Measurements from ENCODE around the gene SBK2. TPM values are rescaled to one million over a fixed set of nuclear protein-coding genes. Genes with fewer than 3 reads are reported as not detected.

SBK2 gene
- total RNA-seq, 1 donor from 2014 or later = 4.2 TPM

DNA sequence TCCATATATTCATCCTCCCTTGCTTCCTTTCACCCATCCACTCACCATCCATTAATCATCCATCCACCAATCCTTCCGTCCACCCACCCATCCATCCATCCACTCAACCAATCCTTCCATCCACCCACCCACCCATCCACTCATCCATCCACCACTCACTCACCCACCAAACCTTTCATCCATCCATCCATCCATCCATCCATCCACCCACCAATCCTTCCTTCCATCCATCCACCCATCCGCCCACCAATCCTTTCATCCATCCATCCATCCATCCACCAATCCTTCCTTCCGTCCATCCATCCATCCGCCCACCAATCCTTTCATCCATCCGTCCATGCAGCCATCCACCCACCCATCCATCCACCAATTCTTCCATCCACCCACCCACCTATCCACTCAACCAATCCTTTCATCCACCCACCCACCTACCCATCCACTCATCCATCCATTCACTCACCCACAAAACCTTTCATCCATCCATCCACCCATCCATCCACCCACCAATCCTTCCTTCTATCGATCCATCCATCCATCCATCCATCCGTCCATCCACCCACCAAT is 5.4 kb upstream of the SBK2 start:
- Histone ChIP-seq H3K79me2 (ENCODE audit: insufficient read depth, low read length) (no peaks in the 10 kb centered on the region), H3K9ac (ENCODE audit: low read length) (no peak overlapping the region), H3K9me3 (ENCODE audit: insufficient read depth, low read depth, low read length) (no peaks in the 10 kb centered on the region), H3K27ac (ENCODE audit: low read depth, low read length) (no peak overlapping the region), H3K4me3 (ENCODE audit: insufficient read depth, low read depth, low read length) (no peak overlapping the region), H3K4me1 (ENCODE audit: insufficient read depth, low read length) (peaks cover 9% of the 10 kb centered on the region), H3K4me2 (ENCODE audit: low read length) (no peak overlapping the region), H2AFZ (ENCODE audit: low read depth, low read length) (no peak overlapping the region), H3K36me3 (ENCODE audit: insufficient read depth, low read length) (no peaks in the 10 kb centered on the region), H3K27me3 (ENCODE audit: insufficient read depth, low read length) (no peaks in the 10 kb centered on the region), H4K20me1 (ENCODE audit: insufficient read depth, low read length) (no peaks in the 10 kb centered on the region)
- H3K9me3 Mint-ChIP-seq (ENCODE audit: unreplicated experiment) = peaks cover 2% of the 10 kb centered on the region
- peaks cover 10% of the 10 kb centered on the region for H3K4me1 Mint-ChIP-seq (ENCODE audit: low read depth, unreplicated experiment)
- H3K27me3 Mint-ChIP-seq (ENCODE audit: low read depth, unreplicated experiment) = peaks cover 8% of the 10 kb centered on the region
- FAIRE-seq (no peak), DNase-seq (ENCODE audit: low read depth) (no peak)
- H3K27ac Mint-ChIP-seq (ENCODE audit: unreplicated experiment) = no peak overlapping the region
- TF ChIP-seq, protein P1, sequence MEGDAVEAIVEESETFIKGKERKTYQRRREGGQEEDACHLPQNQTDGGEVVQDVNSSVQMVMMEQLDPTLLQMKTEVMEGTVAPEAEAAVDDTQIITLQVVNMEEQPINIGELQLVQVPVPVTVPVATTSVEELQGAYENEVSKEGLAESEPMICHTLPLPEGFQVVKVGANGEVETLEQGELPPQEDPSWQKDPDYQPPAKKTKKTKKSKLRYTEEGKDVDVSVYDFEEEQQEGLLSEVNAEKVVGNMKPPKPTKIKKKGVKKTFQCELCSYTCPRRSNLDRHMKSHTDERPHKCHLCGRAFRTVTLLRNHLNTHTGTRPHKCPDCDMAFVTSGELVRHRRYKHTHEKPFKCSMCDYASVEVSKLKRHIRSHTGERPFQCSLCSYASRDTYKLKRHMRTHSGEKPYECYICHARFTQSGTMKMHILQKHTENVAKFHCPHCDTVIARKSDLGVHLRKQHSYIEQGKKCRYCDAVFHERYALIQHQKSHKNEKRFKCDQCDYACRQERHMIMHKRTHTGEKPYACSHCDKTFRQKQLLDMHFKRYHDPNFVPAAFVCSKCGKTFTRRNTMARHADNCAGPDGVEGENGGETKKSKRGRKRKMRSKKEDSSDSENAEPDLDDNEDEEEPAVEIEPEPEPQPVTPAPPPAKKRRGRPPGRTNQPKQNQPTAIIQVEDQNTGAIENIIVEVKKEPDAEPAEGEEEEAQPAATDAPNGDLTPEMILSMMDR (IDR thresholded peaks at IDR 0.05; ENCODE audit: insufficient read depth, low read depth, low read length) = no peak
- TF ChIP-seq EZH2 (IDR thresholded peaks at IDR 0.05; ENCODE audit: insufficient read depth, low read length) = no peak
- peaks cover 2% of the 10 kb centered on the region for H3K36me3 Mint-ChIP-seq (ENCODE audit: low read depth, unreplicated experiment)
- no peak overlapping the region for H3K4me3 Mint-ChIP-seq (ENCODE audit: unreplicated experiment)

- Mint-ChIP-seq H3K4me1 (ENCODE audit: low read depth, unreplicated experiment) (peaks cover 10% of the 10 kb centered on the region), H3K36me3 (ENCODE audit: low read depth, unreplicated experiment) (peaks cover 2% of the 10 kb centered on the region), H3K27ac (ENCODE audit: unreplicated experiment) (no peak overlapping the region), H3K9me3 (ENCODE audit: unreplicated experiment) (peaks cover 2% of the 10 kb centered on the region), H3K27me3 (ENCODE audit: low read depth, unreplicated experiment) (peaks cover 8% of the 10 kb centered on the region), H3K4me3 (ENCODE audit: unreplicated experiment) (no peak overlapping the region)
- Histone ChIP-seq H3K4me3 (ENCODE audit: insufficient read depth, low read depth, low read length) (no peak overlapping the region), H3K27ac (ENCODE audit: low read depth, low read length) (no peak overlapping the region), H3K9me3 (ENCODE audit: insufficient read depth, low read depth, low read length) (no peaks in the 10 kb centered on the region), H3K4me2 (ENCODE audit: low read length) (no peak overlapping the region), H3K36me3 (ENCODE audit: insufficient read depth, low read length) (no peaks in the 10 kb centered on the region), H3K27me3 (ENCODE audit: insufficient read depth, low read length) (no peaks in the 10 kb centered on the region), H3K79me2 (ENCODE audit: insufficient read depth, low read length) (no peaks in the 10 kb centered on the region), H4K20me1 (ENCODE audit: insufficient read depth, low read length) (no peaks in the 10 kb centered on the region), H3K9ac (ENCODE audit: low read length) (no peak overlapping the region), H2AFZ (ENCODE audit: low read depth, low read length) (no peak overlapping the region), H3K4me1 (ENCODE audit: insufficient read depth, low read length) (no peaks in the 10 kb centered on the region)
- TF ChIP-seq, protein P1 (IDR thresholded peaks at IDR 0.05; ENCODE audit: insufficient read depth, low read depth, low read length) = no peak
- no peak for TF ChIP-seq EZH2 (IDR thresholded peaks at IDR 0.05; ENCODE audit: insufficient read depth, low read length)
- no peak for DNase-seq (ENCODE audit: low read depth)
- no peak for FAIRE-seq
Measured at GRCh38 chr19:55541091-55541490, 4.2 kb upstream of the SBK2 start.

- H3K36me3 Mint-ChIP-seq (ENCODE audit: low read depth, unreplicated experiment) = peaks cover 1% of the 10 kb centered on the region
- H3K36me3 ChIP-seq (ENCODE audit: insufficient read depth, low read length) = no peaks in the 10 kb centered on the region
- no peaks in the 10 kb centered on the region for H3K9me3 ChIP-seq (ENCODE audit: insufficient read depth, low read depth, low read length)
- no peak overlapping the region for H3K4me2 ChIP-seq (ENCODE audit: low read length)
- no peaks in the 10 kb centered on the region for H3K79me2 ChIP-seq (ENCODE audit: insufficient read depth, low read length)
- no peak overlapping the region for H2AFZ ChIP-seq (ENCODE audit: low read depth, low read length)
- H3K27ac Mint-ChIP-seq (ENCODE audit: unreplicated experiment) = no peak overlapping the region
- no peak for FAIRE-seq
- H3K4me3 ChIP-seq (ENCODE audit: insufficient read depth, low read depth, low read length) = no peak overlapping the region
- no peaks in the 10 kb centered on the region for H4K20me1 ChIP-seq (ENCODE audit: insufficient read depth, low read length)
- H3K27me3 ChIP-seq (ENCODE audit: insufficient read depth, low read length) = no peaks in the 10 kb centered on the region
- DNase-seq (ENCODE audit: low read depth) = no peak
- TF ChIP-seq EZH2 (IDR thresholded peaks at IDR 0.05; ENCODE audit: insufficient read depth, low read length) = no peak
- TF ChIP-seq, protein P1 (IDR thresholded peaks at IDR 0.05; ENCODE audit: insufficient read depth, low read depth, low read length) = no peak
- no peak overlapping the region for H3K4me3 Mint-ChIP-seq (ENCODE audit: unreplicated experiment)
- no peak overlapping the region for H3K27ac ChIP-seq (ENCODE audit: low read depth, low read length)
- H3K4me1 ChIP-seq (ENCODE audit: insufficient read depth, low read length) = no peaks in the 10 kb centered on the region
- H3K4me1 Mint-ChIP-seq (ENCODE audit: low read depth, unreplicated experiment) = peaks cover 6% of the 10 kb centered on the region
- peaks cover 8% of the 10 kb centered on the region for H3K27me3 Mint-ChIP-seq (ENCODE audit: low read depth, unreplicated experiment)
- H3K9me3 Mint-ChIP-seq (ENCODE audit: unreplicated experiment) = peaks cover 2% of the 10 kb centered on the region
- no peak overlapping the region for H3K9ac ChIP-seq (ENCODE audit: low read length)
Measured at GRCh38 chr19:55540619-55541018, 3.7 kb upstream of the SBK2 start.
